Fibroblast of peridontal ligament (primary cell): ENCODE results near the gene AGA.

Source experiments
- DNase-seq: peaks from one replicate; pipeline ENCODE4 v3.0.0-alpha.2; 2010; ENCODE audit errors: extremely low read depth

Gene AGA

GRCh38 chr4:177386278-177386815 lies 55.9 kb downstream of the AGA start:
- DNase-seq, result no peak

GRCh38 chr4:177385576-177386277 lies 56.5 kb downstream of the AGA start:
- peak; percentile 84 for DNase-seq

GRCh38 chr4:177384856-177385397 lies 57.3 kb downstream of the AGA start:
- no peak for DNase-seq

- DNase-seq, result no peak
These were observed 60.4 kb downstream of the AGA start for GRCh38 chr4:177381762-177382310.
